Measurements from ENCODE around the gene CYREN.

- TF ChIP-seq JUN (IDR thresholded peaks at IDR 0.05; ENCODE audit: borderline replicate concordance, low read depth, low read length) (no peak), JUN (CRISPR knock-in tag; IDR thresholded peaks at IDR 0.05; ENCODE audit: borderline replicate concordance) (no peak), NCOA6 (IDR thresholded peaks at IDR 0.05) (no peak), NFYB (IDR thresholded peaks at IDR 0.05; ENCODE audit: extremely low read depth, insufficient read length) (no peak), CTCF (IDR thresholded peaks at IDR 0.05 in 2 of 3, conservative IDR thresholded peaks at IDR 0.05 in 1 of 3; ENCODE audit: insufficient read depth in 2 of 3, low read depth in 1 of 3, low read length in 3 of 3) (no peak), CAMTA2 (CRISPR knock-in tag; conservative IDR thresholded peaks at IDR 0.05) (no peak), ZNF518B (CRISPR knock-in tag; IDR thresholded peaks at IDR 0.05) (no peak), USF1 (CRISPR knock-in tag; IDR thresholded peaks at IDR 0.05) (no peak), TAL1 (IDR thresholded peaks at IDR 0.05) (no peak), BHLHE40 (IDR thresholded peaks at IDR 0.05; ENCODE audit: low read length) (no peak), ZBTB8A (IDR thresholded peaks at IDR 0.05; ENCODE audit: partially characterized antibody) (no peak)
Measured at GRCh38 chr7:135190703-135191102, 20.2 kb upstream of the CYREN start.
